Measurements from ENCODE around the gene ABCB9.
"Not testable (repeated sequence)": the region's sequence is repeated elsewhere in the genome, so short reads cannot be mapped to it uniquely, and the experiment has no call there.

Gene ABCB9

DNA sequence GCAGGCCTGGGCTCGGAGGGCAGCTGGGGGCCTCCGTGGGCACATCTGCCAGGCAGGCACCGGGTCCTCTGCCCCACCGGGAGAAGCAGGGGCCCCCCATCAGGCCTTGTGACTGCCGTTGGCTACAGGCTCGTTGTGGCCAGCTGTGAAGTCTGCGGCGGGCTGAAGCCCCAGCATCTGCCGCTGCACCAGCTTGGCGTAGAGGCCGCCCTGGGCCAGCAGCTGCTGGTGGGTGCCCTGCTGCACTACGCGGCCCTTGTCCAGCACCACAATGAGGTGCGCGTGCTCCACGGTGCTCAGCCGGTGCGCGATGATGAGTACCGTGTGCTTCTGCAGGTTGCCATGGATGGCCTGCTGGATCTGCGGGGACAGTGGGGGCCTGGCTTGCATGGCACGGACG is 36.5 kb downstream of the ABCB9 start:
- no peak for TF ChIP-seq ZNF274 (IDR thresholded peaks at IDR 0.05; ENCODE audit: low read depth, low read length)
- H3K4me3 ChIP-seq (ENCODE audit: low read length): no peak overlapping the region

DNA sequence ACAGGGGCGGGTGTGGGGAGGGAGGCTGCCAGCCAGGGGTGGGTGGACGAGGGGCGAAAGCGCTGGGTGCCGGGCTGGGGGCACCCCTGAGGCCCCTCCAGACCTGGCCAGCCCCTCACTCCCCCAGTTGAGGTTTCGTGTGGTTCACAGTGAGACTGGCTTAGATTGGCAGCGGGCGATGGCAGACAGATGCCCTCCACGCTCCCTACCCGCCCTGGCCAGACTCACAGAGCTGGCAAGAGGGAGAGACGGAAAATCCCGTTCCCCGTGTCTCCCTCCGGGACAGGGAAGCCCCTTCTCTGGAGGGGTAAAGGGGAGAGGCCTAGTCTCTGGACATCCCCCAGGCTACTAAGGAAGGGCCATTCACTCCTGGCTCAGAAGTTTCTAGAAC is 37.1 kb downstream of the ABCB9 start:
- no peak overlapping the region for H3K4me3 ChIP-seq (ENCODE audit: low read length)
- no peak for TF ChIP-seq ZNF274 (IDR thresholded peaks at IDR 0.05; ENCODE audit: low read depth, low read length)

DNA sequence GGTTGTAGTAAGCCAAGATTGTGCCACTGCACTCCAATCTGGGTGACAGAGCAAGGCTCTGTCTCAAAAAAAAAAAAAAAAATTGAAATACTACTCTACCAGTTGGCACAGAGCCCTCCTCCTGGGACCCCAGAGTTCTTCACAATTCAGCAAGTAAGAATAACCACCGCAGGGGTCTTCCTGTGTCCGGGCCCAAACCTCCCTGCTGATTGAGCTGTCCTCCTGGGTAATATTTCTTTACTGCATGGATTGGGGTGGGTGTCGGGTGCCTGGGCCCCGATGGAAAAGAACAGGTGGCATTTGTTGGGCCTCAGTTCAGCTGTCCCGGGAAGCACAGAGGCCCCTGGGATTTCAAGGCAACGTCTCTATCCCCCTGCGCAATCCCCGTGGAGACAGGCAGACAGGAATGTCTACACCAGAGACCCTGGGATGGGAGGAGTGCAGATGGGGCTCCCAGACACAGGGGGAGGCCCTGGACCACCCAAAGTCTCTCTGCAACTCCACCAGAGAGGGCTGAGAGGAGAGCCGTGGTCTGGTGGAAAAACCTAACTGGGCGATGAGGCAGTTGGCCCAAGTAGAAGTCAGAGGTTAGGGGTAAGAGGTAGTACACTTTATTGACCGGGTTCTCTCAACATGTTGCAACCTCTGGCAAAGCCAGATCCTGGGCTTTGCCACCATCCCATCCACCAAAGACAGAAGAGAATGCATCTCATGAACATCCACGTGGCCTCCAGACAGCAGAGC is 37.7 kb downstream of the ABCB9 start:
- H3K4me3 ChIP-seq (ENCODE audit: low read length): no peak overlapping the region
- no peak for TF ChIP-seq ZNF274 (IDR thresholded peaks at IDR 0.05; ENCODE audit: low read depth, low read length)

DNA sequence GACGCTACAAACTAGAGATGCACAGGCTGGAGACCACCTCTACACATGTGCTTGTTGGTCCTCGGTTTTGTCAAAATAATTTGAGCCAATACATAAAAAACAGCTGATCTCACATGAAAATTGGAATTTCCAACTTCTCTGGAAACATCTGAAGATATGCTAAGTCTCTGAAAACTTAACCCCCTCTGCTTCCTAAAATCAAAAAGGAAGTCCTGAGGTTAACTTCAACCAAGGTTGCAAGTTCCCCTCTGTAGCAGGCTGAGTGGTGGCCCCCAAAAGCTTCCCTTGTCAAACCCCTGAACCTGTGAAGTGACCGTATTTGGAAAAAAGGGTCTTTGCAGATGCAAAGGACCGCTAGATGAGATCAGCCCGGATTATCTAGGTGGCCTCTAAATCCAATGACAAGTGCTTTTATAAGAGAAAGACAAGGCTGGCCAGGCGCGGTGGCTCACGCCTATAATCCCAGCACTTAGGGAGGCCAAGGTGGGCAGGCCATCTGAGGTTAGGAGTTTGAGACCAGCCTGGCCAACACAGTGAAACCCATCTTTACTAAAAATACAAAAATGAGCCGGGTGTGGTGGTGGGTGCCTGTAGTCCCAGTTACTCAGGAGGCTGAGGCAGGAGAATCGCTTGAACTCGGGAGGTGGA is 38.4 kb downstream of the ABCB9 start:
- no peak overlapping the region for H3K4me3 ChIP-seq (ENCODE audit: low read length)
- TF ChIP-seq ZNF274 (IDR thresholded peaks at IDR 0.05; ENCODE audit: low read depth, low read length): no peak

DNA sequence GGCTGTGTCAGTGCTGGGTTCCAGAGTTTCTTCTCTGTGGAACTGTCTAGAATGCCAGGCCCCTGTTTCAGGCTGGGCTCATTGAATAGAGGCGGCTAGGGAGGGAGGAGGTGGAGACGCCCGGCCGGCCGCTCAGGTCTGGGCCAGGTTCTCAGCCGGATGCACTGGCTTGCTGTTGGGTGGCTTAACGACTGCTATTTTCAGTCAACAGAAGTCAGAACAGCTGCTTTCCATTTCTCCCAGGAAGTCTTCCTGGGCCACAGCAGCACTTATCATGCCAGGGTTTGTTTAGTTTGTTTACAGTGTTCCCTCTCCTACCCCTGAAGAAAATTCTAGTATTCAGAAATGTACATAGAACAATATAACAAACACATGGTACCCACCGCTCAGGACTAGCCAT is 44.3 kb downstream of the ABCB9 start:
- no peak overlapping the region for H3K4me3 ChIP-seq (ENCODE audit: low read length)
- no peak for TF ChIP-seq ZNF274 (IDR thresholded peaks at IDR 0.05; ENCODE audit: low read depth, low read length)

DNA sequence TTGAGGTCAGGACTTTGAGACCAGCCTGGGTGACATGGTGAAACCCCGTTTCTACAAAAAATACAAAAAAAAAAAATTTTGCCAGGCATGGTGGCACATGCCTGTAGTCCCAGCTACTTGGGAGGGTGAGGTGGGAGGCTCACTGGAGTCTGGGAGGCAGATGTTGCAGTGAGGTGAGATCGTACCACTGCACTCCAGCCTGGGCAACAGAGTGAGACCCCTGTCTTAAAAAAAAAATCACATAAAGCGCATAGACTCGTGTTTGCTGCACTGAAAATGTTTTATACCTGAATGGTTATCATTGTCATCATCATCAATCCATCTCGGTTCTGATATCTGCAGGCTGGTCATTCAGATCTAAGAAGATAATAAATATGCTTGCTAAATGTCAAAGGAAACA is 45.6 kb downstream of the ABCB9 start:
- TF ChIP-seq ZNF274 (IDR thresholded peaks at IDR 0.05; ENCODE audit: low read depth, low read length): no peak

DNA sequence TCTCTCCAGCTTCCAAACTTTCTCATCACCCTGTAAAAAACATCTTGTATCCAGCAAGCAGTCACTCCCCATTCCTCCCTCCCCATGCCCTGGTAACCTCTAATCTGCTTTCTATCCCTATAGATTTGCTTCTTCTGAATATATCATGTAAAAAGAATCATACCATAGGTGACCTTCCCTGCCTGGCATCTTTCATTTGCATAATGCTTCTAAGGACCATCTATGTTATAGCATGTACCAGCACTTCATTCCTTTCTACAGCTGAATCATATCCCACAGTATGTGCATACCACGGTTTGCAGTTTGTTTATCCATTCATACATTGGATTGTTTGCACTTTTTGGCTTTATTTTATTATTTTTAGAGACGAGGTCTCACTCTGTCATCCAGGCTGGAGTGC is 47.4 kb downstream of the ABCB9 start:
- TF ChIP-seq ZNF274 (IDR thresholded peaks at IDR 0.05; ENCODE audit: low read depth, low read length): no peak
- no peak overlapping the region for H3K4me3 ChIP-seq (ENCODE audit: low read length)

More for the DNA sequence above, 45.6 kb downstream of the ABCB9 start:
- H3K4me3 ChIP-seq (ENCODE audit: low read length): no peak overlapping the region

DNA sequence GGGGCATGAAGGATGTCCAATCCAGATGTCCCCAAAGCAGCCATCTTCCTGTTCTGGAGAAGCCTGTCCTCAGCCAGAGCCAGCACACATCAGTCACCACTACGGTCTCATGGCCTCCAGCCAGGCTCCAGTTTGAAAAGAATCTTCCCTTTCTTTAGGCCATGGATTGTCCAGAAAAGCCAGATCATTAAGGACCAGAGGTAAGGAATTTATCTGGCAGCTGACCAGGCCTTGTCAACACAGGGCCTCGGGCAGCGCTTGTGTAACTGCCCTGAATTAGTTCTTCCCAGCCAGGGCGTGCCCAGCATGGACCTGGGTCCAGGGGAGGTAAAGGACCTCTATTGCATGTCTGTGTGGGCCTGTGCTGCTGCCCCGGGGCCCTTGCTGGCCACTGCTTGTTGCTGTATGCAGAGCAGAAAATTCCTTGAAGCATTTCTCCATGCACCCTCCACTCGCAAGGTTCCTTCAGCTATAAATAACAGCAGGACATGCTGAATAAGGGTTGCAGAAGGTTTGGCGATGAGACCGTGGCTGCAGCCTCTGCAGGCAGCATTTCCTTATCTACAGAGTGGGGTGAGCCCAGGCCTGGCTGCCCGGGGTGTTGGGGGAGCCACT is 48.6 kb downstream of the ABCB9 start:
- no peak for TF ChIP-seq ZNF274 (IDR thresholded peaks at IDR 0.05; ENCODE audit: low read depth, low read length)
- no peak overlapping the region for H3K4me3 ChIP-seq (ENCODE audit: low read length)

DNA sequence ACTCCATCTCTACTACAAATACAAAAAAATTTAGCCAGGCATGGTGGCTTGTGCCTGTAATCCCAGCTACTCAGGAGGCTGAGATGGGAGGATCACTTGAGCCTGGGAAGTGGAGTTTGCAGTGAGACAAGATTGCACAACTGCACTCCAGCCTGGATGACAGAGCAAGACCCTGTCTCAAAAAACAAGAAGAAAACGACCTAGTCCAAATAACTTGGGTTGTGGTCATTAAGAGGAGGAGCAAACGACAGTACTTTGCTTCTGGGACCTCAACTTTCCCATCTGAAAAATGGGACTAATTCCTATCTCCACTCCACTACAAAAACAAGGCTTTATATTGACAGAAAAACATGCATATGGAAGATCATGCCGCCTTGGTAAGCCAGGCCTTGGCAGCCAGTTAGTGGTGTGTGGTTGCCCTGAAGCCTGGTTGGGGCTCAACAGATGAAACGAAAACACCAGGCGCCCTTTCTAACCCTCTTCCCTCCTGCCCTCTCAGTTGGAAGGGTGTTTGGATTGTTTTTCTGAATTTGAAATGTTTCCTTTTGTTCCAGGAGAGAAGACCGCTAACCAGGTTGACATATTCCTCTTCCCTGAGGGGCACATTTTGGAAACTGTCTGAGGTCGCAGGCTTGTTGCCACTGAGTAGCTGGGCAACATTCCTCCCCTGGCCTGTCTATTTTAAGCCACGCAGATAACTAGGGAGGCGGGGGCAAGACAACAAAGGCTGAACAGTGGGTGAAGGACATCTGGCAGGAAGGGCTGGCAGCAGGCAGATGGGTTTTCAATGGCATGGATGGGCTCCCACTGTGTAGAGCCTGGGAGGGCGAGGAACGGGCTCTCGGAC is 56.6 kb downstream of the ABCB9 start:
- H3K4me3 ChIP-seq (ENCODE audit: low read length): no peak overlapping the region
- no peak for TF ChIP-seq ZNF274 (IDR thresholded peaks at IDR 0.05; ENCODE audit: low read depth, low read length)

DNA sequence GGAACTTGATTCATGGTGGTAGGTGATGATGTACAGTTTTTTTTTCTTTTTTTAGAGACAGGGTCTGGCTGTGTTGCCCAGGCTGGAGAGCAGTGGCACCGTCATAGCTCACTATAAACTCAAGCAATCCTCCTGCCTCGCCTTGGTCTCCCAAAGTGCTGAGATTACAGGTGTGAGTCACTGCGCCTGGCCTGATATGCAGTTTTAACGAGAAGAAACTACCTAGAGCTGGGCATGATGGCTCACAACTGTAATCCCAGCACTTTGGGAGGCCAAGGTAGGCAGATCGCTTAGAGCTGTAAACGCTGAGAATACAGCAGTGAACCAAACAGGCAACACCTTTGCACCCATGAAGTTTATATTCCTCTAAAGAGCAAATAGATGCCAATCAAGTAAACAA is 57.3 kb downstream of the ABCB9 start:
- no peak for TF ChIP-seq ZNF274 (IDR thresholded peaks at IDR 0.05; ENCODE audit: low read depth, low read length)
- no peak overlapping the region for H3K4me3 ChIP-seq (ENCODE audit: low read length)

DNA sequence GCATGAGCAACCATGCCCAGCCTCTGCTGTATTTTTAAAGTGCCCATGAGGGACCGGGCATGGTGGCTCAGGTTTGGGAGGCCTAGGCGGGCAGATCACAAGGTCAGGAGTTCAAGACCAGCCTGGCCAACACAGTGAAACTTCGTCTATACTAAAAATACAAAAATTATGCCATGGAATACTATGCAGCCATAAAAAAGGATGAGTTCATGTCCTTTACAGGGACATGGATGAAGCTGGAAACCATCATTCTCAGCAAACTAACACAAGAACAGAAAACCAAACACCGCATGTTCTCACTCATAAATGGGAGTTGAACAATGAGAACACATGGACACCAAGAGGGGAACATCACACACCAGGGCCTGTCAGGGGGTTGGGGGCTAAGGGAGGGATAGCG is 61.0 kb downstream of the ABCB9 start:
- not testable (repeated sequence) for H3K4me3 ChIP-seq (ENCODE audit: low read length)

DNA sequence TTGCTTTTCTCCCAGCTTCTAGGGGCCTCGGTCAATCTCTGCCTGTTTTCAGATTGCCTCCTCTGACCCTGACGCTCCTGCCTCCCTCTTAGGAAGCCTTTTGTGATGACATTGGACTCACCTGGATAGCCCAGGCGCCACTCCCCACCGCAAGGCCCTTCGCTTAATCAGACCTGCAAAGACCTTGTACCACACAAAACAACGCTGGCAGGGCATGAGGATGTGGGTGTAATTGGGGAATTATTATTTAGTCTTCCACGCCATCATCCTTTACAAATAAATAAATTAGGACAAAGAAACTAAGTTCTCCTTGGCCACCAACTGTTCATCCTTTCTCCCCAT is 62.6 kb downstream of the ABCB9 start:
- no peak for TF ChIP-seq ZNF274 (IDR thresholded peaks at IDR 0.05; ENCODE audit: low read depth, low read length)
- no peak overlapping the region for H3K4me3 ChIP-seq (ENCODE audit: low read length)

DNA sequence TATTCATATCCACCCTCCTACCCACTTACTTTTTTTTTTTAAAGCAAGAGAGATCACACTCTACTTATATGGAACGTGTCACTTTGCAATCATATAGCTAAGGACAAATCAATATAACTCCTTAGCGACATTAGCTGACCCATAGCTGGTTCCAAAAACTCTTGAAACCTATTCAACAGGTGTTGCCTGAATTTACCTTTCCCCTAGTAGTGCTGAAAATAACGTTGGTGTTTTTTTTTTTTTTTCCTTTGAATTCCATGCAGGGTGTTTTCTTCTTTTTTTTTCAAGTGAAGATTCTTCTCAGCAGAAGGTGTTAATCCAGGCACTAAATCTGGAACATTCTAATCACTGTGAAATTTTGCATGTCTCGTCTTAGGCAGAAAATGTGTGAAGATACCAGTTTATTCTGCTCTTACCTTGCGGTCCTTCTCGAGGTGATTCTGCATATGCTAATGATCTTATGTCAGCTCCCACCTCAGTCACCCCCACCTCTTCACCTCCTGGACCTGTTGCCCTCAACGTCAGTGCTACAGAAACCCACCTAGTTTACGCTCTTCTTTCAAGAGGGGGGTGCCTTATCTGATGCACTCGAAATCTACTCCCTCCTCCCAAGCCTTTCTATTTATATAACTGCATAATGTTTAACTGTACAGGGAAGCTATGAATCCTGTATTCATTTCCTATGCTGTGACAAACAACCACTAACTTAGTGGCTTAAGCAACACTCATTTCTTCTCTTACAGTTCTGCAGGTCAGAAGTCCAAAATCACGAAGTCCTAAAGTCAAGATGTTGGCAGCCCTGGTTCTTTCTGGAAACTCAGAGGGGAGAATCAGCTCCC is 63.2 kb downstream of the ABCB9 start:
- TF ChIP-seq ZNF274 (IDR thresholded peaks at IDR 0.05; ENCODE audit: low read depth, low read length): no peak
- no peak overlapping the region for H3K4me3 ChIP-seq (ENCODE audit: low read length)

DNA sequence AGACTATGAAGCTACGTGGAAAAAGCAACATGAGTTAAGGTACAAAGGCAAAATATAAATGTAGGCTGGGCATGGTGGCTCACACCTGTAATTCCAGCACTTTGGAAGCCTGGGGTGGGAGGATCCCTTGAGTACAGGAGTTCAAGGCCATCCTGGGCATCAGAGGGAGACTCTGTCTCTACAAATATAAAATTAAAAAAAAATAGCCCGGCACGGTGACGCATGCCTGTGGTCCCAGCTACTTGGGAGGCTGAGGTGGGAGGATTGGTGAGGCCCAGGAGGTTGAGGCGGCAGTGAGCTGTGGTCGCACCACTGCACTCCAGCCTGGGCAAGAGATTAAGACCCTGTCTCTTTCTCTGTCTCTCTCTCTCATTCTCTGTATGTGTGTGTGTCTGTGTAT is 66.4 kb downstream of the ABCB9 start:
- no peak overlapping the region for H3K4me3 ChIP-seq (ENCODE audit: low read length)
- no peak for TF ChIP-seq ZNF274 (IDR thresholded peaks at IDR 0.05; ENCODE audit: low read depth, low read length)

All from GM08714 (cell line).